Measurements from ENCODE around the gene SPRING1.
"Not testable (repeated sequence)": the region's sequence is repeated elsewhere in the genome, so short reads cannot be mapped to it uniquely, and the experiment has no call there.

SPRING1 gene

GRCh38 chr12:116737774-116738657 is at the start of gene SPRING1, which contains the start of gene RNFT2:
SPRING1 (minus strand) TSS chr12:116738069; CDS start chr12:116737900, 169 bp downstream.
RNFT2 (plus strand) TSS chr12:116738315; CDS start chr12:116740498, 2,183 bp downstream.
- DNase-seq (ENCODE audit: low read depth in 2 of 2), result peak; percentile 97

GRCh38 chr12:116784238-116784612 is 46.4 kb upstream of the SPRING1 start:
- DNase-seq (ENCODE audit: low read depth in 2 of 2), result no peak

- no peak for DNase-seq (ENCODE audit: low read depth in 2 of 2)
Observed at GRCh38 chr12:116783525-116784237, 45.8 kb upstream of the SPRING1 start.

GRCh38 chr12:116780942-116781341 is 43.1 kb upstream of the SPRING1 start:
- DNase-seq (ENCODE audit: low read depth in 2 of 2), result no peak

- DNase-seq (ENCODE audit: low read depth in 2 of 2), result no peak
Observed at GRCh38 chr12:116779597-116779996, 41.7 kb upstream of the SPRING1 start.

GRCh38 chr12:116777245-116777644 is 39.4 kb upstream of the SPRING1 start:
- no peak for DNase-seq (ENCODE audit: low read depth in 2 of 2)

- no peak for DNase-seq (ENCODE audit: low read depth in 2 of 2)
Observed at GRCh38 chr12:116774020-116774419, 36.2 kb upstream of the SPRING1 start.

GRCh38 chr12:116773276-116773731 is 35.4 kb upstream of the SPRING1 start:
- no peak for DNase-seq (ENCODE audit: low read depth in 2 of 2)

GRCh38 chr12:116771651-116772050 is 33.8 kb upstream of the SPRING1 start:
- no peak for DNase-seq (ENCODE audit: low read depth in 2 of 2)

- no peak for DNase-seq (ENCODE audit: low read depth in 2 of 2)
Observed at GRCh38 chr12:116766746-116767145, 28.9 kb upstream of the SPRING1 start.

- DNase-seq (ENCODE audit: low read depth in 2 of 2), result no peak
Observed at GRCh38 chr12:116766285-116766684, 28.4 kb upstream of the SPRING1 start.

- no peak for DNase-seq (ENCODE audit: low read depth in 2 of 2)
Observed at GRCh38 chr12:116765271-116765670, 27.4 kb upstream of the SPRING1 start.

- DNase-seq (ENCODE audit: low read depth in 2 of 2), result no peak
Observed at GRCh38 chr12:116761499-116761898, 23.6 kb upstream of the SPRING1 start.

GRCh38 chr12:116760622-116761020 is 22.8 kb upstream of the SPRING1 start:
- no peak for DNase-seq (ENCODE audit: low read depth in 2 of 2)

GRCh38 chr12:116759783-116760621 is 22.1 kb upstream of the SPRING1 start:
- peak; percentile 7 to 8 for DNase-seq (ENCODE audit: low read depth in 2 of 2)

GRCh38 chr12:116754783-116755182 is 16.9 kb upstream of the SPRING1 start:
- not testable (repeated sequence) for DNase-seq (ENCODE audit: low read depth in 2 of 2)

- not testable (repeated sequence) for DNase-seq (ENCODE audit: low read depth in 2 of 2)
Observed at GRCh38 chr12:116754097-116754496, 16.2 kb upstream of the SPRING1 start.

- no peak for DNase-seq (ENCODE audit: low read depth in 2 of 2)
Observed at GRCh38 chr12:116750298-116750697, 12.4 kb upstream of the SPRING1 start.

GRCh38 chr12:116749884-116750283 is 12.0 kb upstream of the SPRING1 start:
- DNase-seq (ENCODE audit: low read depth in 2 of 2), result no peak

GRCh38 chr12:116745554-116745953 is 7.7 kb upstream of the SPRING1 start:
- DNase-seq (ENCODE audit: low read depth in 2 of 2), result no peak

- DNase-seq (ENCODE audit: low read depth in 2 of 2), result no peak
Observed at GRCh38 chr12:116744766-116745165, 6.9 kb upstream of the SPRING1 start.

- not testable (repeated sequence) for DNase-seq (ENCODE audit: low read depth in 2 of 2)
Observed at GRCh38 chr12:116742787-116743186, 4.9 kb upstream of the SPRING1 start.
